ENCODE results near the gene IP6K3.

IP6K3 gene

DNA sequence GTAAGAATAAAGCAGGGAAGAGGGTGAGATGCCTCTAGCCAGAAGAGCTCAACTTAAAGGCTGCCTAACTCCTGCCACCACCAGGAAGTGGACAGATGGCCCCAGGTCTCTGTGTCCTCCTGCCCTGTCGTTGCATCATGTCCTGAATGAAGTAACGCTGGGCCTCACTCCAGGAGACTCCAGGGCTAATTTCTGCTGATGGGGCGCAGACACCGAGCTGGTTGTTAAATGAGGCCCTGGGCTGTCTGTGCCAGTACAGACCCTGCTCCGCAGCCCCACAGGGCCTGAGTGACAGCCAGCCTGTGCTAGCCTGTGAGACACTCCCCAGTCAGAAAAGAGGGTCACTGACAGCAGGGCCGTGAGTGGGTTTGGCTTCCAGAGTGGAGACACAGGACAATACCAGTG lies 6.5 kb downstream of the IP6K3 start:
- ChIA-PET POLR2A (no interaction called here), CTCF (interaction anchor here (1.1 to 1.7 kb wide), 3 partner anchors 29 to 155 kb away, joined by 3 to 5 read pairs (median 3); partner anchors contain the start of gene UQCC2)
- no peak for DNase-seq (ENCODE audit: extremely low spot score)
- TF ChIP-seq, protein P1, sequence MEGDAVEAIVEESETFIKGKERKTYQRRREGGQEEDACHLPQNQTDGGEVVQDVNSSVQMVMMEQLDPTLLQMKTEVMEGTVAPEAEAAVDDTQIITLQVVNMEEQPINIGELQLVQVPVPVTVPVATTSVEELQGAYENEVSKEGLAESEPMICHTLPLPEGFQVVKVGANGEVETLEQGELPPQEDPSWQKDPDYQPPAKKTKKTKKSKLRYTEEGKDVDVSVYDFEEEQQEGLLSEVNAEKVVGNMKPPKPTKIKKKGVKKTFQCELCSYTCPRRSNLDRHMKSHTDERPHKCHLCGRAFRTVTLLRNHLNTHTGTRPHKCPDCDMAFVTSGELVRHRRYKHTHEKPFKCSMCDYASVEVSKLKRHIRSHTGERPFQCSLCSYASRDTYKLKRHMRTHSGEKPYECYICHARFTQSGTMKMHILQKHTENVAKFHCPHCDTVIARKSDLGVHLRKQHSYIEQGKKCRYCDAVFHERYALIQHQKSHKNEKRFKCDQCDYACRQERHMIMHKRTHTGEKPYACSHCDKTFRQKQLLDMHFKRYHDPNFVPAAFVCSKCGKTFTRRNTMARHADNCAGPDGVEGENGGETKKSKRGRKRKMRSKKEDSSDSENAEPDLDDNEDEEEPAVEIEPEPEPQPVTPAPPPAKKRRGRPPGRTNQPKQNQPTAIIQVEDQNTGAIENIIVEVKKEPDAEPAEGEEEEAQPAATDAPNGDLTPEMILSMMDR (IDR thresholded peaks at IDR 0.05; ENCODE audit: control extremely low read depth, extremely low read depth, low read depth, missing control alignments): no peak

DNA sequence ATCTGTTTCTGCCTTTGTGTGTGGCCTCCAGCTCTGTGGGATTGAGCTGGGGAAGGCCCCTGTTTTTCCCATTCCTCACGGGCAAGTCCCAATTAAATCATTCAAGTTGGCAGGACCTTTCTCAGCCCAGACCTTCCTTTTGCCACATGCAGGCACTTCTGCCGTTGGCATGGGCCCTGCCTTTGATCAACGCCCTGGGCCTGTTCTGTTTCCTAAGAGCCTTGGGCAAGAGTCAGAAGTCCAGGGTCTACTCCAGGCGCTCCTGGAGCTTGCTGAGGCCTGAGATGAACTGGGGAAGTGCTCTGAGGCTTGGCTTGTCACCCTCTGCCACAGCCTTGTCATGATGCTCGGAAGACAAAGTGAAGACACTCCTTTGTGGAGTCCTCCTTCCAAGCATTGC lies 7.1 kb downstream of the IP6K3 start:
- POLR2A ChIA-PET: interaction anchor here (0.7 kb wide), 1 partner anchor 29 kb away, joined by 7 read pairs; no protein-coding TSS in a partner anchor
- DNase-seq (ENCODE audit: extremely low spot score): no peak
- CTCF ChIA-PET: interaction anchor here (1.1 to 1.7 kb wide), 3 partner anchors 28 to 155 kb away, joined by 3 to 5 read pairs (median 3); partner anchors contain the start of gene UQCC2
- TF ChIP-seq, protein P1 (IDR thresholded peaks at IDR 0.05; ENCODE audit: control extremely low read depth, extremely low read depth, low read depth, missing control alignments): no peak

DNA sequence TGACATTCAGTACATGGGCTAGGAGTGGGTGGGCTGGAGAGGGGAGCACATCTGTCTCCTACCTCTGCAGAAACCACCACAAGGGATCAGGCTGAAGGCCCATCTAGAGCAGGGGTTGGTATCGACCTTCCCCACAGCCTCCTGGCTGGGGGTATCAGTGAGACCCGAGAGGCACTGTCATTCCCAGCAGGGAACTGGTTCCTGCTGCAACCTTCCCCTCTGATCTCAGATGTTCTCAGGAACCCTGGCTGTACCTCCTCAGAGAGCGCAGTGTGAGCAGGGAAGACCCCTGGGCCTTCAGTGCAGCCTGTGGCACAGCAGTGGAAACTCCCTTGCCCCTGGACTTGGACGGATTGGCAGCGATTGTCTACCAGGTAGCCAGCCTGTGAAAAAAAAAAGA lies 7.8 kb downstream of the IP6K3 start:
- ChIA-PET POLR2A (interaction anchor here (0.7 kb wide), 1 partner anchor 28 kb away, joined by 7 read pairs; no protein-coding TSS in a partner anchor), CTCF (interaction anchor here (1.0 to 1.1 kb wide), 2 partner anchors 38 to 424 kb away, joined by 3 to 4 read pairs; no protein-coding TSS in a partner anchor)
- no peak for DNase-seq (ENCODE audit: extremely low spot score)
- TF ChIP-seq, protein P1 (IDR thresholded peaks at IDR 0.05; ENCODE audit: control extremely low read depth, extremely low read depth, low read depth, missing control alignments): no peak

DNA sequence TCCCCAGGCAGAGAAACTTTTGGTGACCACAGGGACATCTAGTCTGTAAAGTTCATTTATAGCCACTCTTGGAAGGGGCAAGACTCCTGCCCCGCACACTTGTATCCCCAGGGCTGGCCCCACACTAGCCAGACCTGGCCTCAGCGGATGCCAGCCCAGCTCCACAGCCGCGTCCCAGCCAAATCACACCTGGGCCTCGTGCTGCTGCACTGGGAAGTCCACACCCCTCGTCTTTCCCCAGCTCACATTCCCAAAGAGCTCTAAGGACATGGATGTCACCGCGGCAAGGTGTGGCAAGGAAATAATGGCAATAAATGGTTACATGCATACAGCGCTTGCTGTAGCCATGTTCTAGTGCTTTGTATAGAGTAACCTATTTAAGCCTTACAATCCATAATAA lies 8.6 kb downstream of the IP6K3 start:
- CTCF ChIA-PET: interaction anchor here (0.8 to 2.7 kb wide), 7 partner anchors 7 to 425 kb away, joined by 3 to 6 read pairs (median 4); partner anchors contain the start of gene IP6K3
- POLR2A ChIA-PET: no interaction called here
- TF ChIP-seq, protein P1 (IDR thresholded peaks at IDR 0.05; ENCODE audit: control extremely low read depth, extremely low read depth, low read depth, missing control alignments): no peak
- DNase-seq (ENCODE audit: extremely low spot score): no peak

DNA sequence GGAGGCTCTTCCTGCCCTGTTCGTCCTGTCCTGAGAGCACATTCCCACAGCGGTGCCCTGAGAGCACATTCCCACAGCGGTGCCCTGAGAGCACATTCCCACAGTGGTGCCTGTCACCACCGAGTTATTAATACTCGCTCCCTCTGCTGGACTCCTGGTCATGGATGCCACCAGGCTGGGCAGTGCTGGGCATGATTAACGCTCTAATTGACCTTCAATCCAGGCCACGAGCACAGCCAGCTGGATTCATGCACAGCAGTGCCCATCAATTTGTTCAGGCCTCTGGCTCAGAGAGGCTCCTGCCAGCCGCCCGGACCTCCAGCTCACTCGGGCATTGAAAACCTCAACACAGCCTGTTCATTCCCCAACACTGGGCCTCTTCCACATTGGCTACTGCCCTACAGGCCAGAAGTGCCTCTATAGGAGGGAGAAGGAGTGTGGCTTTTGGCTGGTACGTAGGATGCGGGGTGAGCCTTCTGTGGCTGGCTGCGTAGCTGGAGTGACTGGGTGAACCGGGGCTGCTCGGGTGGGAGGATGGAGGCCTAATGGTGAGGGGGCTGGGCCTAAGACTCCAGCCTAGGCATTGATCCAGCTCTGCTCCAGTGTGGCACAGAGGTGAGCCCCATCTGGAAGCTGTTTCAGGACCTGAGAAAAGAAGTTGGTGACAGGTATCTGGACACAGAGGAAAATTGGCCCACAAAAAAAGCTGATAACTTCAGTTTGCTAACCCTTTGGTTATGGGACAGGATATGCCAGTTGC lies 9.3 kb downstream of the IP6K3 start:
- CTCF ChIA-PET: interaction anchor here (0.7 to 2.7 kb wide), 8 partner anchors 8 to 426 kb away, joined by 3 to 6 read pairs (median 4); partner anchors contain the start of gene IP6K3
- TF ChIP-seq, protein P1 (IDR thresholded peaks at IDR 0.05; ENCODE audit: control extremely low read depth, extremely low read depth, low read depth, missing control alignments): no peak
- POLR2A ChIA-PET: no interaction called here
- DNase-seq (ENCODE audit: extremely low spot score): no peak

DNA sequence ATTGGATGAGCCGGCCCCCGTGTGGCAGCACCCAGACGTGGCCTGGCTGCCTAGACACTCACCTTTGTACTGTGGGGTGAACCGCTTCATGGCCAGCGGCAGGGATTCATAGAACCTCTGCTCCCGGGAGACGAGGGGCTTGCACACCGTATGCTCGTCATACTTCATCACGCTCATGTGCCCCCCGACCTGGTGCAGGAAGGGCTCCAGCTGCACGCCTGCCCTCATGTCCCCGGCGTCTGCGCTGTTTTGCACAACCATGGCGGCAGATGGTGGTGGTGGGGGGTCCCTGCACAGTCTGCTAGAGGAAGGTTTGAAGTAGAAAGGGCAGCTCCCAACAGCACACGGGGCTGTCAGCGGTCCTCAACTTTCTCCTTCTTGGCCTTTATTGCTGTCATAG lies 11.5 kb downstream of the IP6K3 start:
- CTCF ChIA-PET: no interaction called here
- TF ChIP-seq, protein P1 (IDR thresholded peaks at IDR 0.05; ENCODE audit: control extremely low read depth, extremely low read depth, low read depth, missing control alignments): no peak
- POLR2A ChIA-PET: no interaction called here
- no peak for DNase-seq (ENCODE audit: extremely low spot score)
